ENCODE data around the gene DNAJC2.
A peak's percentile ranks its signal among the peaks of the same experiment; 100 is the strongest.
"Not testable (repeated sequence)": the region's sequence is repeated elsewhere in the genome, so short reads cannot be mapped to it uniquely, and the experiment has no call there.

DNAJC2 gene

GRCh38 chr7:103343758-103344452, 662 bp downstream of the DNAJC2 start:
- no peak for DNase-seq (ENCODE audit: low read depth, low spot score)

GRCh38 chr7:103343332-103343731, 1.2 kb downstream of the DNAJC2 start:
- no peak for DNase-seq (ENCODE audit: low read depth, low spot score)
- H3K4me3 ChIP-seq (ENCODE audit: low read length), result peak overlapping the region; percentile 76

More at GRCh38 chr7:103343758-103344452, 662 bp downstream of the DNAJC2 start:
- H3K4me3 ChIP-seq (ENCODE audit: low read length), result peak overlapping the region; percentile 76

GRCh38 chr7:103341466-103341865, 3.1 kb downstream of the DNAJC2 start:
- no peak overlapping the region for H3K4me3 ChIP-seq (ENCODE audit: low read length)
- DNase-seq (ENCODE audit: low read depth, low spot score), result no peak

GRCh38 chr7:103338864-103339263, 5.7 kb downstream of the DNAJC2 start:
- H3K4me3 ChIP-seq (ENCODE audit: low read length), result no peak overlapping the region
- no peak for DNase-seq (ENCODE audit: low read depth, low spot score)

GRCh38 chr7:103336761-103337160, 7.8 kb downstream of the DNAJC2 start:
- no peak for DNase-seq (ENCODE audit: low read depth, low spot score)
- no peak overlapping the region for H3K4me3 ChIP-seq (ENCODE audit: low read length)

GRCh38 chr7:103325744-103326143, 18.8 kb downstream of the DNAJC2 start:
- H3K4me3 ChIP-seq (ENCODE audit: low read length), result no peak overlapping the region
- no peak for DNase-seq (ENCODE audit: low read depth, low spot score)

- no peak overlapping the region for H3K4me3 ChIP-seq (ENCODE audit: low read length)
- no peak for DNase-seq (ENCODE audit: low read depth, low spot score)
These were observed 27.6 kb downstream of the DNAJC2 start for GRCh38 chr7:103317009-103317408.

GRCh38 chr7:103316380-103316941, 28.1 kb downstream of the DNAJC2 start:
- no peak for DNase-seq (ENCODE audit: low read depth, low spot score)
- no peak overlapping the region for H3K4me3 ChIP-seq (ENCODE audit: low read length)

GRCh38 chr7:103314852-103315251, 29.7 kb downstream of the DNAJC2 start:
- H3K4me3 ChIP-seq (ENCODE audit: low read length), result no peak overlapping the region
- DNase-seq (ENCODE audit: low read depth, low spot score), result no peak

- DNase-seq (ENCODE audit: low read depth, low spot score), result no peak
- H3K4me3 ChIP-seq (ENCODE audit: low read length), result no peak overlapping the region
These were observed 36.9 kb downstream of the DNAJC2 start for GRCh38 chr7:103307503-103308231.

GRCh38 chr7:103301441-103301840, 43.1 kb downstream of the DNAJC2 start:
- no peak overlapping the region for H3K4me3 ChIP-seq (ENCODE audit: low read length)
- DNase-seq (ENCODE audit: low read depth, low spot score), result no peak

GRCh38 chr7:103299660-103300059, 44.9 kb downstream of the DNAJC2 start:
- no peak for DNase-seq (ENCODE audit: low read depth, low spot score)
- no peak overlapping the region for H3K4me3 ChIP-seq (ENCODE audit: low read length)

- H3K4me3 ChIP-seq (ENCODE audit: low read length), result peak overlapping the region; percentile 85
- DNase-seq (ENCODE audit: low read depth, low spot score), result no peak
These were observed 46.8 kb downstream of the DNAJC2 start for GRCh38 chr7:103297837-103298179.

- DNase-seq (ENCODE audit: low read depth, low spot score), result peak; percentile 89
- peak within 1 kb of the TSS; percentile 85 for H3K4me3 ChIP-seq (ENCODE audit: low read length)
These were observed 47.4 kb downstream of the DNAJC2 start, which contains the start of gene PMPCB for GRCh38 chr7:103296901-103297836. TSS of gene PMPCB (plus strand) at chr7:103297435. CDS start at chr7:103297460, 25 bp downstream.

- DNase-seq (ENCODE audit: low read depth, low spot score), result no peak
- no peak overlapping the region for H3K4me3 ChIP-seq (ENCODE audit: low read length)
These were observed 51.0 kb downstream of the DNAJC2 start for GRCh38 chr7:103293526-103293925.

- H3K4me3 ChIP-seq (ENCODE audit: low read length), result no peak overlapping the region
- no peak for DNase-seq (ENCODE audit: low read depth, low spot score)
These were observed 52.4 kb downstream of the DNAJC2 start for GRCh38 chr7:103292122-103292521.

GRCh38 chr7:103282802-103283427, 61.7 kb downstream of the DNAJC2 start:
- DNase-seq (ENCODE audit: low read depth, low spot score); H3K4me3 ChIP-seq (ENCODE audit: low read length): not testable (repeated sequence)

GRCh38 chr7:103280803-103281155, 63.8 kb downstream of the DNAJC2 start:
- not testable (repeated sequence) for DNase-seq (ENCODE audit: low read depth, low spot score)
- H3K4me3 ChIP-seq (ENCODE audit: low read length), result peak overlapping the region; percentile 85

All from Jurkat, Clone E6-1 (cell line).